ENCODE data around the gene TMEM238L. TPM values are rescaled to one million over a fixed set of nuclear protein-coding genes. Genes with fewer than 3 reads are reported as not detected.

TMEM238L gene
- total and polyA plus RNA-seq, 9 of the 15 experiments (the other 6 are each of a cell fraction or from before 2014, with no cell fraction given), result not detected

GRCh38 chr17:10845388-10845751 lies 41.5 kb upstream of the TMEM238L start (continued):
- TF ChIP-seq ZBTB11 (CRISPR knock-in tag; IDR thresholded peaks at IDR 0.05), result no peak
- TF ChIP-seq, protein P1, sequence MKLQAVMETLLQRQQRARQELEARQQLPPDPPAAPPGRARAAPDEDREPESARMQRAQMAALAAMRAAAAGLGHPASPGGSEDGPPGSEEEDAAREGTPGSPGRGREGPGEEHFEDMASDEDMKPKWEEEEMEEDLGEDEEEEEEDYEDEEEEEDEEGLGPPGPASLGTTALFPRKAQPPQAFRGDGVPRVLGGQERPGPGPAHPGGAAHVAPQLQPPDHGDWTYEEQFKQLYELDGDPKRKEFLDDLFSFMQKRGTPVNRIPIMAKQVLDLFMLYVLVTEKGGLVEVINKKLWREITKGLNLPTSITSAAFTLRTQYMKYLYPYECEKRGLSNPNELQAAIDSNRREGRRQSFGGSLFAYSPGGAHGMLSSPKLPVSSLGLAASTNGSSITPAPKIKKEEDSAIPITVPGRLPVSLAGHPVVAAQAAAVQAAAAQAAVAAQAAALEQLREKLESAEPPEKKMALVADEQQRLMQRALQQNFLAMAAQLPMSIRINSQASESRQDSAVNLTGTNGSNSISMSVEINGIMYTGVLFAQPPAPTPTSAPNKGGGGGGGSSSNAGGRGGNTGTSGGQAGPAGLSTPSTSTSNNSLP (IDR thresholded peaks at IDR 0.05; ENCODE audit: borderline replicate concordance, low read depth, low read length), result no peak
- TF ChIP-seq, protein P2, sequence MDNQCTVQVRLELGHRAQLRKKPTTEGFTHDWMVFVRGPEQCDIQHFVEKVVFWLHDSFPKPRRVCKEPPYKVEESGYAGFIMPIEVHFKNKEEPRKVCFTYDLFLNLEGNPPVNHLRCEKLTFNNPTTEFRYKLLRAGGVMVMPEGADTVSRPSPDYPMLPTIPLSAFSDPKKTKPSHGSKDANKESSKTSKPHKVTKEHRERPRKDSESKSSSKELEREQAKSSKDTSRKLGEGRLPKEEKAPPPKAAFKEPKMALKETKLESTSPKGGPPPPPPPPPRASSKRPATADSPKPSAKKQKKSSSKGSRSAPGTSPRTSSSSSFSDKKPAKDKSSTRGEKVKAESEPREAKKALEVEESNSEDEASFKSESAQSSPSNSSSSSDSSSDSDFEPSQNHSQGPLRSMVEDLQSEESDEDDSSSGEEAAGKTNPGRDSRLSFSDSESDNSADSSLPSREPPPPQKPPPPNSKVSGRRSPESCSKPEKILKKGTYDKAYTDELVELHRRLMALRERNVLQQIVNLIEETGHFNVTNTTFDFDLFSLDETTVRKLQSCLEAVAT (IDR thresholded peaks at IDR 0.05), result no peak
- TF ChIP-seq CHD2 (IDR thresholded peaks at IDR 0.05; ENCODE audit: low read depth, low read length), result no peak

All from K562 (cell line).